ENCODE measurements around the gene CACNG3.

CACNG3 gene

DNA sequence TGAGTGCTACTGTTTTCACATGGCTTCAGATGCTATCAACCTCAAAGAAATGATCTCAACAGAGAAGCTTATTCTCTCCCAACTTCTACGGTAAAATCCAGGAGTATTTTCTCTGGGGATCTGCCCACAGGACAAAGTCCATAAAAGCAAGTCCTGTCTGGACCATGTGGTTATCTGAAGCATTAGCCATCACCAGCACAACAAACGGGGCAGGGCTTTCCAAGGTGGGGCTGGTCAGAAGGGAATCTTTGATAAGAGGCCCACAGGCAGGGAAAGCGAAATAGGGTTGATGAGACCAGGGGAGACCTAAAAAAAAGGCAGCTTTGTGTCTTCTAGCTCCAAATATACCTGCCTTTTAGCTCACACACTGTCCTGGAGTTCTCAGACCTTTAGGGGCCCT, 38.7 kb upstream of the CACNG3 start:
- no peaks in the 10 kb centered on the region for H3K36me3 ChIP-seq
- DNase-seq = no peak
- H3K27me3 ChIP-seq (ENCODE audit: insufficient read depth, low read depth, severe bottlenecking) = no peaks in the 10 kb centered on the region
- TF ChIP-seq, protein P1, sequence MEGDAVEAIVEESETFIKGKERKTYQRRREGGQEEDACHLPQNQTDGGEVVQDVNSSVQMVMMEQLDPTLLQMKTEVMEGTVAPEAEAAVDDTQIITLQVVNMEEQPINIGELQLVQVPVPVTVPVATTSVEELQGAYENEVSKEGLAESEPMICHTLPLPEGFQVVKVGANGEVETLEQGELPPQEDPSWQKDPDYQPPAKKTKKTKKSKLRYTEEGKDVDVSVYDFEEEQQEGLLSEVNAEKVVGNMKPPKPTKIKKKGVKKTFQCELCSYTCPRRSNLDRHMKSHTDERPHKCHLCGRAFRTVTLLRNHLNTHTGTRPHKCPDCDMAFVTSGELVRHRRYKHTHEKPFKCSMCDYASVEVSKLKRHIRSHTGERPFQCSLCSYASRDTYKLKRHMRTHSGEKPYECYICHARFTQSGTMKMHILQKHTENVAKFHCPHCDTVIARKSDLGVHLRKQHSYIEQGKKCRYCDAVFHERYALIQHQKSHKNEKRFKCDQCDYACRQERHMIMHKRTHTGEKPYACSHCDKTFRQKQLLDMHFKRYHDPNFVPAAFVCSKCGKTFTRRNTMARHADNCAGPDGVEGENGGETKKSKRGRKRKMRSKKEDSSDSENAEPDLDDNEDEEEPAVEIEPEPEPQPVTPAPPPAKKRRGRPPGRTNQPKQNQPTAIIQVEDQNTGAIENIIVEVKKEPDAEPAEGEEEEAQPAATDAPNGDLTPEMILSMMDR (IDR thresholded peaks at IDR 0.05; ENCODE audit: low read depth, low read length) = no peak
- no peak overlapping the region for H3K4me3 ChIP-seq (ENCODE audit: low read depth, low read length)
- H3K9me3 ChIP-seq (ENCODE audit: severe bottlenecking) = peaks cover 3% of the 10 kb centered on the region
- H3K27ac ChIP-seq = no peak overlapping the region

GRCh38 chr16:24218299-24218698, 37.8 kb upstream of the CACNG3 start:
- H3K36me3 ChIP-seq = no peaks in the 10 kb centered on the region
- peaks cover 3% of the 10 kb centered on the region for H3K9me3 ChIP-seq (ENCODE audit: severe bottlenecking)
- H3K27me3 ChIP-seq (ENCODE audit: insufficient read depth, low read depth, severe bottlenecking) = no peaks in the 10 kb centered on the region
- no peak overlapping the region for H3K27ac ChIP-seq
- TF ChIP-seq, protein P1 (IDR thresholded peaks at IDR 0.05; ENCODE audit: low read depth, low read length) = no peak
- no peak for DNase-seq
- no peak overlapping the region for H3K4me3 ChIP-seq (ENCODE audit: low read depth, low read length)

- H3K36me3 ChIP-seq = no peaks in the 10 kb centered on the region
- no peak for DNase-seq
- TF ChIP-seq, protein P1 (IDR thresholded peaks at IDR 0.05; ENCODE audit: low read depth, low read length) = no peak
- H3K4me3 ChIP-seq (ENCODE audit: low read depth, low read length) = no peak overlapping the region
- H3K27me3 ChIP-seq (ENCODE audit: insufficient read depth, low read depth, severe bottlenecking) = no peaks in the 10 kb centered on the region
- no peak overlapping the region for H3K27ac ChIP-seq
- H3K9me3 ChIP-seq (ENCODE audit: severe bottlenecking) = peaks cover 3% of the 10 kb centered on the region
These were observed 34.9 kb upstream of the CACNG3 start for GRCh38 chr16:24221219-24221618.

- Histone ChIP-seq H3K36me3 (no peaks in the 10 kb centered on the region), H3K27ac (no peak overlapping the region), H3K27me3 (ENCODE audit: insufficient read depth, low read depth, severe bottlenecking) (no peaks in the 10 kb centered on the region), H3K4me3 (ENCODE audit: low read depth, low read length) (no peak overlapping the region), H3K9me3 (ENCODE audit: severe bottlenecking) (no peaks in the 10 kb centered on the region)
- TF ChIP-seq, protein P1 (IDR thresholded peaks at IDR 0.05; ENCODE audit: low read depth, low read length) = no peak
- DNase-seq = no peak
These were observed 27.6 kb upstream of the CACNG3 start for GRCh38 chr16:24228514-24228913.

- Histone ChIP-seq H3K27ac (no peak overlapping the region), H3K36me3 (no peaks in the 10 kb centered on the region), H3K4me3 (ENCODE audit: low read depth, low read length) (no peak overlapping the region), H3K9me3 (ENCODE audit: severe bottlenecking) (no peaks in the 10 kb centered on the region), H3K27me3 (ENCODE audit: insufficient read depth, low read depth, severe bottlenecking) (no peaks in the 10 kb centered on the region)
- DNase-seq = no peak
- TF ChIP-seq, protein P1 (IDR thresholded peaks at IDR 0.05; ENCODE audit: low read depth, low read length) = no peak
These were observed 23.2 kb upstream of the CACNG3 start for GRCh38 chr16:24232936-24233335.

GRCh38 chr16:24234737-24235136, 21.4 kb upstream of the CACNG3 start:
- Histone ChIP-seq H3K36me3 (no peaks in the 10 kb centered on the region), H3K27ac (no peak overlapping the region), H3K9me3 (ENCODE audit: severe bottlenecking) (no peaks in the 10 kb centered on the region), H3K27me3 (ENCODE audit: insufficient read depth, low read depth, severe bottlenecking) (no peaks in the 10 kb centered on the region), H3K4me3 (ENCODE audit: low read depth, low read length) (no peak overlapping the region)
- TF ChIP-seq, protein P1 (IDR thresholded peaks at IDR 0.05; ENCODE audit: low read depth, low read length) = no peak
- no peak for DNase-seq

Measured in WERI-Rb-1 (cell line).